Epidermal melanocyte (primary cell): ENCODE measurements around the gene GDPD4.

Source experiments
- DNase-seq: peaks from one replicate; pipeline ENCODE4 v3.0.0; 2011; ENCODE audit warnings: low spot score; ENCODE audit not compliant: insufficient read length

GDPD4 gene

GRCh38 chr11:77299528-77299993 is 1.9 kb downstream of the GDPD4 start:
- DNase-seq: no peak

- no peak for DNase-seq
These were observed 7.4 kb downstream of the GDPD4 start for GRCh38 chr11:77294040-77294439.

GRCh38 chr11:77289737-77290136 is 11.7 kb downstream of the GDPD4 start:
- no peak for DNase-seq

GRCh38 chr11:77287615-77288273 is 13.7 kb downstream of the GDPD4 start:
- peak; percentile 73 for DNase-seq

DNA sequence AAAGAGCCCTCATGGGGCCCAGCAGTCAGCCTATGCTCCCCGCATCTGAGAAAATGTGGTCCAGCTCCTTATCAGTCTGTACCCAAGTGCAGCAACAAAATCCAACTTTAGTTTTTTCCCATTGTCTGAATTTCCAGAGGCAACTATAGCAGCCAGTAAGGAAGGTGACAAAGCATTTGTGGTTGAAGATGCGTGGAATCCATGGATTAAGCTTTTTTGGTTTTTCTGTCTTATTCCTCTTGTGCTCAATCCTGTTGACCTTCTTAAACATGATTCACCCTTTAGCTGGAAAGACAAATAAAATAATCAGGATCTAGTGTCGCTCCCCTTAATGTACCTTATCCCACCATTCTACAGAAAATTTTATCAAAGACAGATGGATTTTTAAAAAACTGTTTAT is 14.3 kb downstream of the GDPD4 start:
- DNase-seq: no peak

- no peak for DNase-seq
These were observed 16.7 kb downstream of the GDPD4 start for GRCh38 chr11:77284476-77285468.

DNA sequence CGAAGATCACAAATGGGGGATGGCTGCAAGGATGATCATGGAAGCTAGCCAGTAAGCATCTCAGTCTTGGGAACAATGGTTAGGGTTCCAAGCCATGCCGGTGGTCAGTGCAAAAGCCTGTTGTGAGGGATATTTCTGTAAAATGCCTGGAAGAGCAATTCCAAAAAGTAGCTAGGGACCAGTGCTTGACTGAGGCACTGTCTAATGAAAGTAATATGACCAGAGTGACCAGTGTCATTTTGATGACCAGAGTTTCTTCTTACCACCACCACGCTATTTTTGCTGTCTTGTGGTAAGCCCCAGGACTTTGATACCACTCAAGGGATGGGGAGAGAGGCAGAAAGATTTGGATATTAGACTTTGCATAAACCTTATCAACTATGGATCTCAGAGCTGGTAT is 18.4 kb downstream of the GDPD4 start:
- DNase-seq: no peak

DNA sequence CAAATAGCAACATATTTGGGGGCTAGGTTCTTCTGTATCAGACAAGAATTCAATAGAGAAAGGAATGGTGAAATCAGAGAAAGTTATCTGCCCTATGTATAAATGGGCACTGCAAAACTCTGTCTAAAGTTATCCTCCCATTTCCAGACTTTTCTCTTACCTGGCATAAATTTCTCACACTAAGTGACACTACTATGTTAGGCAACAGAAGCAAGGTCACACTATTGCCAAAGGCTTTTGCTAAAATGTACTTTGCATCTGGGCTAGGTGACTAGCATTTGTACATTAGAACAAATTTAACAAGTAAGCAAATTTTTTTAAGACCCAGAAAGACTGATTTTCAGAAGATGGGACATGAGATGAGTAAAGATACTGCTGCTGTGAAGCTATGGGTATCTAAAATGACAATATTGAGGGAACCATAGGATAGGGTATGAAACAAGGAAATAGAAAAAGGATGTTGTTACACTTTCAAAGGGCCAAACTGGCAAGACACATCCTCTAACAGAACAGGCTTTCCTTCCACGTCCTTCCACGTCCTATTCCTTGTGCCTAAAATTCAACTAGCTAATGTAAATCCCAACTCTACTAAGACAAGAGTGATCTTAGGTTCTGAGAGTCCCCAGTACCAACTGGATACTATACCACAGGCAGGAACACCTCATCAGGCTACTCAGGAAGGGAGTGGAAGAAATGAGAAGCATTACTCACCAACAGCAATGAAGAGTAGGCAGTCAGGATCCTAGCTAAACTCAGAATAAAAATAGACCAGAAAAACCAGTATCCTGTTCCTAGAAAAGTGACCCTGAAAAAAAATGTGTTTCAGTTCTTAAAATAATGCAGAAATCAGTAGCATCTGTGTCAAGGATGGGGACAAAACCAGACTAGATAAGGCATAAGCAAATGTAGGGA is 22.6 kb downstream of the GDPD4 start:
- no peak for DNase-seq

GRCh38 chr11:77276271-77276670 is 25.2 kb downstream of the GDPD4 start:
- DNase-seq: no peak

GRCh38 chr11:77270921-77271320 is 30.6 kb downstream of the GDPD4 start:
- no peak for DNase-seq

DNA sequence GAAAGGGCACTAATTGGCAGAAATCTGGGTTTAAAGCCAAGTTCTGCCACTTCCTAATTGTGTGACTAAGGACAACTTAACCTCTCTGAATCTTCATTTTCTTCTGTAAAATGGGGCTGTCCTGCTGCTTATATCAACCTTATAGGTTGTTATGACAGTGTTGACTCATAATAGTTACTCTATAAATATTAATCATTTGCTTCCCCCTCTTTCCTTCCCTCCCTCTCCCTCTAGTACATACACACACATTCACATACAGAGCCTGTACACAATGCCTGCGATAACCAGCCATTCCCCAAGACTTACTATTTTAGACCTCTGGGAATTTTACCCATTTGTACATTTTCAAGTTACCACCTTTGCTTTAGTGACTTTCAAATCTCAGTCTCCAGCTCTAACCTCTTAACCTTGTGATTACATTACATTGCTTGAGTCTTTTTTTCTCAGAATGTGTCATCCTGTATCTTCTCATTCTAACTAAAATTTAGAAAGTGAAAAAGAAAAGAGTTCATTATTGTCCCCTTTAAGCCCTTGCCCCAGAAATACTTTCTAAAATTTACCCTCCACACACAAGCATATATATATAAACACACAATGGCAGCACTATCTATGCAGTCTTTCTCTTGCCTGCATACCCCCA is 31.9 kb downstream of the GDPD4 start:
- no peak for DNase-seq

- no peak for DNase-seq
These were observed 33.5 kb downstream of the GDPD4 start for GRCh38 chr11:77267962-77268361.

DNA sequence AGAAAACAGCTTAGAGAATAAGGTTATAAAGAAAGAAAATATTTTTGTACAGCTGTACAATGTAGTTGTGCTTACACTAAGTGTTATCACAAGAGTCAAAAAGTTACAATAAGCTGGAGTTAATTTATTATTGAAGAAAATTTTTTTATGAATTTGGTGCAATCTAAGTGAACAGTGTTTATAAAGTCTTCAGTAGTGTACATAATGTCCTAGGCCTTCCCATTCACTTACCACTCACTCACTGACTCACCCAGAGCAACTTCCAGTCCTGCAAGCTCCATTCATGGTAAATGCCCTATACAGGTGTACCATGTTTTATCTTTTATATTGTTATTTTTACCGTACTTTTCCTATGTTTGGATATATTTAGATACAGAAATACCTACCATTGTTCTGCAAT is 34.7 kb downstream of the GDPD4 start:
- DNase-seq: no peak

DNA sequence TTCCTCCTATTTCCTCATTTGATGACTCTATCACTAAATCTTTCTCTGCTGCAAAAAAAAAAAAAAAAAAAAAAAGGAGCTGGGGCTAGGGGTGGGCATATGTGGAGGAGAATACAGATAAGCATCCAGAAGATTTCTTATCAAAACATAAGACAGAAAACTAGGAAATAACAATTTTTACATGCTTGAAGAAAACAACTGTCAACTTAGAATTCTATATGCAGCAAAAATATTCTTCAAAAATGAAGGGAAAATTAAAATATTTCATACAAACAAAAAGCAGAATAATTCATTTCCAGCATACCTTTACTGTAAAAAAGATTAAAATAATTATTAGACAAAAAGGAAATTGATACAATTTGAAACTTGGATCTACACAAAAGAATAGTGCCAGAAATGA is 38.7 kb downstream of the GDPD4 start:
- no peak for DNase-seq

DNA sequence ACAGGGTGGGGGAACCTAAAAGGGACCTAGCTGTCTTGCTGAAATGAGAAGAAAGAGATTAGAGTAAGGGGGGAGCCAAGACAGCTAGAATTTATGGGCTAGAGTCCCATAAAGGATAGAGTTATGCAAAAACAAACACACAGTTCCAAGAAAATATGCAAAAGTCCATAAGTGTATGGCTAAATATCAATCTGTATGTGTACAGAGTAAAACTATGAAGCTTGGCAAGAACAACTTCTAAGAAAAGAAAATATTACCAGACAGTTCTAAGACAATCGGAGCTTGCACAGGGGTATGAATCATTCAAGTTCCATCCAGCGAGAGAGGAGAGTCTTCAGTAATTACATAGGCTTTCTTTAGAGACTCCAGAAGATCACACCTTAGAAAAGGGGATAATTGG is 41.8 kb downstream of the GDPD4 start:
- DNase-seq: no peak

- DNase-seq: no peak
These were observed 47.8 kb downstream of the GDPD4 start for GRCh38 chr11:77253690-77254089.

- DNase-seq: no peak
These were observed 48.8 kb downstream of the GDPD4 start for GRCh38 chr11:77252555-77253270.

GRCh38 chr11:77250881-77251640 is 50.4 kb downstream of the GDPD4 start:
- DNase-seq: no peak

DNA sequence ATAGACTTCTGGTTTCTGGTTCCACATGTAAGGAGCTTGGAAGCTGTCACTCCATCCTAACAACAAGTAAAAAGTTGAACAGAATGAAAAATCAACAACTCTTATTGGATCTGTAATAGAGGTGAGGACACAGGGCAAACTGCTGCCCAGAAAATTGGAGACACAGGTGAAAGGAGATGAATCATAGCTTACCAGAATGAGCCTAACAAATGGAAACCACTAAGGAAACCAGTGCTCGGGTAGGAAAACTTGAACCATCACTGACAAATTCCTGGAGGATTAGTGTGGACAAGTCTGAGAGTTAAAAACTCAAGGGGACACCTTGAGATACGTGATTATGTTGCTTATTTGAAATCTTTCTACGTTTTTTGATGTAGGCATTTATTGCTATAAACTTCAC is 52.1 kb downstream of the GDPD4 start:
- no peak for DNase-seq
